Panc1 (cell line): ENCODE measurements around the gene R3HDM4. TPM values are rescaled to one million over a fixed set of nuclear protein-coding genes. Genes with fewer than 3 reads are reported as not detected.

Source experiments
- ATAC-seq: fragments of 200-7000 bp; cut with Tn5 transposase; 2 replicates; pipeline ENCODE4 v1.9.1; 2020; ENCODE audit warnings: mild to moderate bottlenecking, moderate library complexity
- BruUV-seq: library from RNA; stranded (reverse); fragments of 400-500 nt; replicated peaks from 2 replicates; lab custom pipeline; 2021; lab: Mats Ljungman, UMichigan
- CTCF ChIA-PET: fragments of 300-600 bp; sonication (Branson Sonifier 250); formaldehyde crosslinking; loops from one replicate; lab custom pipeline; 2022; ENCODE audit warnings: antibody characterized with exemption; lab: Charles Lee
- POLR2A ChIA-PET: fragments of 300-600 bp; sonication (Branson Sonifier 250); formaldehyde crosslinking; loops from one replicate; lab custom pipeline; 2022; ENCODE audit warnings: antibody characterized with exemption; lab: Charles Lee
- DNase-seq: peaks from one replicate; pipeline ENCODE4 v3.0.0-alpha.2; 2010; ENCODE audit warnings: low read depth, low spot score
- H3K27ac ChIP-seq: 2 replicates; pipeline ENCODE4 v1.5.1; 2011; ENCODE audit warnings: mild to moderate bottlenecking, low read length, inconsistent platforms
- H3K27me3 ChIP-seq: fragments of 200-500 bp; sonication (Bioruptor generic); 2 replicates; pipeline ENCODE4 v1.6.0; 2014; ENCODE audit warnings: low read length, inconsistent platforms; ENCODE audit not compliant: control insufficient read depth, insufficient read depth
- H3K36me3 ChIP-seq: fragments of 200-500 bp; sonication (Bioruptor generic); 2 replicates; pipeline ENCODE4 v1.5.1; 2014; ENCODE audit warnings: inconsistent platforms, mild to moderate bottlenecking, low read length, moderate library complexity; ENCODE audit not compliant: control insufficient read depth, insufficient read depth
- H3K4me1 ChIP-seq: 2 replicates; pipeline ENCODE4 v1.5.1; 2011; ENCODE audit warnings: inconsistent platforms, mild to moderate bottlenecking, low read length, moderate library complexity; ENCODE audit not compliant: control insufficient read depth, insufficient read depth
- H3K4me3 ChIP-seq, 2 experiments: 2 replicates each; pipeline ENCODE4 v1.5.1; 2011 to 2012; ENCODE audit warnings: low read depth in 2 of 2, low read length in 2 of 2, mild to moderate bottlenecking in 2 of 2, inconsistent platforms in 1 of 2, moderate library complexity in 1 of 2
- H3K9me3 ChIP-seq: fragments of 200-500 bp; sonication (Bioruptor generic); 2 replicates; pipeline ENCODE4 v1.5.1; 2014; ENCODE audit warnings: low read depth, mild to moderate bottlenecking, inconsistent platforms, low read length, moderate library complexity; ENCODE audit not compliant: control insufficient read depth, insufficient read depth
- CTCF ChIP-seq: fragments of 450-650 bp; IDR thresholded peaks from 2 replicates; pipeline ENCODE4 v1.5.1; 2017; ENCODE audit warnings: mild to moderate bottlenecking
- POLR2AphosphoS5 ChIP-seq: IDR thresholded peaks from 2 replicates; pipeline ENCODE4 v1.6.1; 2012; ENCODE audit warnings: mild to moderate bottlenecking, low read depth, low read length, moderate library complexity
- REST ChIP-seq, 2 experiments: IDR thresholded peaks; 2 replicates each; pipeline ENCODE4 v1.6.1; 2011 to 2012; ENCODE audit warnings: low read depth in 2 of 2, control low read depth in 1 of 2, low read length in 1 of 2, mild to moderate bottlenecking in 1 of 2, moderate library complexity in 1 of 2; ENCODE audit not compliant: insufficient read depth in 1 of 2
- SIN3A ChIP-seq: IDR thresholded peaks from 2 replicates; pipeline ENCODE4 v1.6.1; 2012; ENCODE audit warnings: low read depth, mild to moderate bottlenecking, low read length, moderate library complexity, borderline replicate concordance; ENCODE audit not compliant: insufficient read depth
- TCF7L2 ChIP-seq: IDR thresholded peaks from 2 replicates; pipeline ENCODE4 v1.6.1; 2011; ENCODE audit warnings: mild to moderate bottlenecking, low read depth, low read length, inconsistent platforms
- in situ Hi-C: cut with HindIII; loops from 2 replicates; pipeline ENCODE4 v1.10.0; 2016; ENCODE audit warnings: low sequenced_read_pairs, low pct_unique_long_range_greater_than_20kb
- intact Hi-C: fragments of 100-400 bp; cut with micrococcal nuclease; formaldehyde crosslinking; loops from one replicate; pipeline ENCODE4 v1.10.0; 2022; ENCODE audit not compliant: unreplicated experiment
- total RNA-seq: library from RNA; stranded (reverse); gene quantifications from one replicate; pipeline ENCODE4 v1.2.1, GENCODE V29; 2021; ENCODE audit not compliant: unreplicated experiment

R3HDM4 gene
- total RNA-seq, 1 experiment from 2014 or later = 43.5 TPM

GRCh38 chr19:881385-882071 lies 31.5 kb downstream of the R3HDM4 start:
- in situ Hi-C loops (no loop called here), intact Hi-C loops (no loop called here)
- H3K27ac ChIP-seq = no peak overlapping the region
- TF ChIP-seq SIN3A (no peak), REST (IDR thresholded peaks at IDR 0.05; ENCODE audit: insufficient read depth in 1 of 2, low read depth in 2 of 2, low read length in 1 of 2) (no peak), CTCF (no peak), POLR2AphosphoS5 (no peak), TCF7L2 (no peak)
- H3K9me3 ChIP-seq = no peaks in the 10 kb centered on the region
- H3K4me3 ChIP-seq = no peak overlapping the region
- CTCF ChIA-PET = no interaction called here
- BruUV-seq = no TSS peak
- no peaks in the 10 kb centered on the region for H3K4me1 ChIP-seq
- no peak for ATAC-seq
- no peak for DNase-seq
- H3K36me3 ChIP-seq = no peaks in the 10 kb centered on the region
- POLR2A ChIA-PET = no interaction called here
- no peaks in the 10 kb centered on the region for H3K27me3 ChIP-seq

GRCh38 chr19:879711-880438 lies 33.1 kb downstream of the R3HDM4 start:
- BruUV-seq = no TSS peak
- Histone ChIP-seq H3K36me3 (no peaks in the 10 kb centered on the region), H3K4me1 (no peaks in the 10 kb centered on the region), H3K27ac (no peak overlapping the region), H3K4me3 (no peak overlapping the region), H3K9me3 (no peaks in the 10 kb centered on the region), H3K27me3 (no peaks in the 10 kb centered on the region)
- no peak; the same call in 1 of the 2 replicates for ATAC-seq
- DNase-seq = no peak
- no peak for TF ChIP-seq POLR2AphosphoS5
- TF ChIP-seq TCF7L2 = no peak
- no peak for TF ChIP-seq SIN3A
- no peak for TF ChIP-seq REST (IDR thresholded peaks at IDR 0.05; ENCODE audit: insufficient read depth in 1 of 2, low read depth in 2 of 2, low read length in 1 of 2)
- no peak for TF ChIP-seq CTCF
- POLR2A ChIA-PET = interaction anchor here (0.6 to 0.7 kb wide), 2 partner anchors 16 to 41 kb away, joined by 5 to 12 read pairs; no protein-coding TSS in a partner anchor
- CTCF ChIA-PET = interaction anchor here (0.6 to 0.7 kb wide), 2 partner anchors 77 to 104 kb away, joined by 4 read pairs; no protein-coding TSS in a partner anchor
- in situ Hi-C loops (no loop called here), intact Hi-C loops (no loop called here)
